NCI-H524 treated with DMSO at 0.1 percent for 48 hours (cell line): ENCODE data around the gene ZNF117.
"Not testable (repeated sequence)": the region's sequence is repeated elsewhere in the genome, so short reads cannot be mapped to it uniquely, and the experiment has no call there.

ENCODE experiments used
- DNase-seq: peaks from one replicate; lab custom pipeline; 2025; lab: John Stamatoyannopoulos, UW

ZNF117 gene

DNA sequence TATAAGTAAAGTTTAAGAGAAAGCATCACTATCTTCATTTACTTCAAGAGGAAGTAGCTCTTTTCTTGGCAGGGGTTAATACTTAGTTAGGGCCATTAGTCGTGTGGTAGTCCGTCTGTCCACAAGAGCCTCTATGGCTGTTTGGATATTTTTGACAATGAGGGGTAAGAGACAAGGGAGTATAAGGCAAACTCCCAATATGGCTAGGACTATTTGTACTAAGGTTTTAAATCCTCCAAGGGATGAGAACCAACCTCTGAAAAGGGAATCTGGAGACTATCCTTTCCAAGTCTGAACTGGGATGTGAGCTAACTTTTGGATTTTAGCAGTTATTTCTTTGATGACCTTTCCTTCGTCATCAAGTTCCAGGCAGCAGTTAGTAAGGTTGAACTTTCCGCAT, at the start of gene ZNF117:
Gene ZNF117, minus strand, starts transcription at position 101 of the 400 bp plus-strand sequence.
- no peak for DNase-seq

DNA sequence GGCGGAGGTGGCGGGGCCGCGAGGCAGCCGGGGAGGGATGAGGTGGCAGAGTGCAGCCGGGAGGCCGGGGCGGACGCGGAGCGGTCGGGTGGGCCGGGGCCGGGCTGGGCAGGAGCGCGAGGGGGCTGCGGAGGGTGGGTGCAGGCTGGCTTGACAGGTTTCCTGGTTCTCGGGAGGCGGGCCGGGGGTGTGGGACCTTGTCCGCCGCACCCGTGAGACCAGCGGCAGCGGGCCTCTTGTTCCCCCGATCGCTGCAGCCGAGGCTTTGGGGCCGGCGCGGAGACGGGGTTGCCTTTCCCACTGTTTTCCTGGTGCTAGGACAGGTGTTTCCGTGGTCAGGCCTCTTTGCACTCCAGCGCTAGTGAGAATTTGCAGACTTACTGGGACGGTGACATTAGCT, 47.9 kb upstream of the ZNF117 start:
- peak; percentile 16 for DNase-seq

- DNase-seq = peak; percentile 42
Measured at GRCh38 chr7:65037740-65038688, 47.2 kb upstream of the ZNF117 start.

- not testable (repeated sequence) for DNase-seq
Measured at GRCh38 chr7:65036526-65036925, 45.7 kb upstream of the ZNF117 start.

GRCh38 chr7:65035469-65035868, 44.6 kb upstream of the ZNF117 start:
- DNase-seq = not testable (repeated sequence)

DNA sequence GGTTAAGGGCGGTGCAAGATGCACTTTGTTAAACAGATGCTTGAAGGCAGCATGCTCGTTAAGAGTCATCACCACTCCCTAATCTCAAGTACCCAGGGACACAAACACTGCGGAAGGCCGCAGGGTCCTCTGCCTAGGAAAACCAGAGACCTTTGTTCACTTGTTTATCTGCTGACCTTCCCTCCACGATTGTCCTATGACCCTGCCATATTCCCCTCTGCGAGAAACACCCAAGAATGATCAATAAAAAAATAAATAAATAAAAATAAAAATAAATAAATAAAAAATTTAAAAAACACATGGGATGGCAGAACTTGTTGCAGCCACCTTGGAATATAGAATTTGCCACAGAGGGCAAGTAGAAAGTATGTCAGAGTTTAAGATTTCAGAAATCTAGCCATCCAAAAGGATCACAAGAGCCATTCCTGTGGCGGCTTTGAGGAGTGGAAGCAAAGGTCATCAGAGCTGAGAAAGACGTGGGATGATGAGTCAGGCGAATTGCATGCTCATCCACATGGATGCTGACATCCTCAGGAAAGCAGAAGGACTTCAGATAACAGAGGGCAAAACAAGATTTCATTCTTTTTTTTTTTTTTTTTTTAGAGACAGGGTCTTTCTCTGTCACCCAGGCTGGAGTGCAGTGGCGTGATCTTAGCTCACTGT, 43.4 kb upstream of the ZNF117 start:
- not testable (repeated sequence) for DNase-seq

DNA sequence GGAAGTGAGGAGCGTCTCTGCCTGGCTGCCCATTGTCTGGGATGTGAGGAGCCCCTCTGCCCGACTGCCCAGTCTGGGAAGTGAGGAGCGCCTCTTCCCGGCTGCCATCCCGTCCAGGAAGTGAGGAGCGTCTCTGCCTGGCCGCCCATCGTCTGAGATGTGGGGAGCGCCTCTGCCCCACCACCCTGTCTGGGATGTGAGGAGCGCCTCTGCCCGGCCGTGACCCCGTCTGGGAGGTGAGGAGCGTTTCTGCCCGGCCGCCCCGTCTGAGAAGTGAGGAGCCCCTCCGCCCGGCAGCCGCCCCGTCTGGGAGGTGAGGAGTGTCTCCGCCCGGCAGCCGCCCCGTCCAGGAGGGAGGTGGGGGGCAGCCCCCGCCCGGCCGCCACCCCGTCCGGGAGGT, 42.6 kb upstream of the ZNF117 start:
- not testable (repeated sequence) for DNase-seq

DNA sequence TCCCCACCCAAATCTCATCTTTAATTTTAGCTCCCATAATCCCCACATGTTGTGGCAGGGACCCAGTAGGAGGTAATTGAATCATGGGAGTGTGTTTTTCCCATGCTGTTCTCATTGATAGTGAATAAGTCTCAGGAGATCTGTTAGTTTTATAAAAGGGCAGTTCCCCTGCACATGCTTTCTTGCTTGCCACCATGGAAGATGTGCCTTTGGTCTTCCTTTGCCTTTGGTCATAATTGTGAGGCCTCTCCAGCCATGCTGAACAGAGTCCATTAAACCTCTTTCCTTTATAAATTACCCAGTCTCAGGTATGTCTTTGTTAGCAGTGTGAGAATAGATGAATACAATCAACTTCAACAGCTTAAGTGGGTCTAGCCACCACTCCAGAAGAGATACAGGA, 34.2 kb upstream of the ZNF117 start:
- not testable (repeated sequence) for DNase-seq

DNA sequence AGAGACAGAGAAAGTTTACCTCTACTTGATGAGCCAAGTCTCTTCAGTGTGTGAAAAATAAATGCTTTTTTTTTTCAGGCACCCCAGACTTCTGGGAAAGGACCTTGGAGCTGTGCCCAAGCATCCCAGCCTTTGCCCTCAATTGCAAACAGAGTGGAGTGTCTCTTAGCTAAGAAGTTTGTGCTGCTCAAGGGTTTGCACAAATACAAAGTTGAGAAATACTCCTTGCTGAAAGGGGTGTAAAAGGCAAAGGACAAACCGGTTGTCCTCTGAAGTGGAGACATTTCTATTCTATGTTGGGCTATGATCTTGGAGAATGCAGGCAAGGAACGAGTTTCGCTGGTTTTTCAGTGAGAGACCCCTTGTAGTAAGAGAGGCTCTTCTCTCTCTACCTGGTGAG, 30.1 kb upstream of the ZNF117 start:
- not testable (repeated sequence) for DNase-seq

- not testable (repeated sequence) for DNase-seq
Measured at GRCh38 chr7:65009881-65010280, 19.0 kb upstream of the ZNF117 start.

- not testable (repeated sequence) for DNase-seq
Measured at GRCh38 chr7:65009394-65009793, 18.6 kb upstream of the ZNF117 start.

GRCh38 chr7:65007036-65007435, 16.2 kb upstream of the ZNF117 start:
- not testable (repeated sequence) for DNase-seq

DNA sequence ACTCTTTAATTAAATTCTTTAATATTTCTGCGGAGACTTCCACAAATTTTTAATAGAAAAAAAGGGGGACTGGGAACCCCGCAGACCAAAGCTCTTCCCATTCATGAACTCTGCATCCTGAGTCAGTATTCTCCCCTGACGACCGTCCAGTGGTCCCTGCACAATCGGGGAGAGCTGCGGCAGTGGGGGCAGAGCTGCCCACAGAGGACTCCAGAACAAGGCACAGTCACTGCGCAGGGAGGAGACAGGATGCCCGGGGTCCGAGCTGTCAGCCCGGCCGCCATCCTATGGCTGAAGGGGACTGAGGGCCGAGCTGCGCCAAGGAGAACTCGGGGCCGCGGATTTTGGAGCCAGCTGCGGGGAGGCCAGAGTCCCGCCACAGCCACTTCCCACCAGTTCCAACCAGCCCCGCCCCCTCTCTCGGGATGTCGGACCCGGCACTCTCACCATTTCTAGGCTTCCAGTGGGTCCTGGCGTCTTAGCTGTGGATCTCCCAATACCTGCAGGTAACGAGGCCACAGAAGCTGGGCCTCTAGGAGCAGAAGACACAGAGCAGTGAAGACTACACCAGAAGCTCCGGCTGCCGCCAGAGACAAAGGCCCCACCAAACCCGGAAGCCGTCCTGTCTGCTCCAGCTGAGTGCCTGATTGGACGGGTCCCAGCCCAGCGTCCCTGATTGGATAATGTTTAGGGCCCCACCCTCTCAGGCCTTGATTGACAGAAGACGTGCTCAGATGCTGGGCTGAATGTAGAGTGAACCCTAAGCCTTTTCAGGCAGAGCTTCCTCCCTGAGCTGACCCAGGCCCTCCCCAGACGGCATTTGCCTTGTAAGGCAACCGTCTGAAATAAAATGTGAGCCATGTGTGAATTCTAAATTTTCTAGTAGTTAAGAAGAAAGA, 15.5 kb upstream of the ZNF117 start, which contains the start of gene ERV3-1:
Gene ERV3-1, minus strand, starts transcription at position 594 of the 899 bp plus-strand sequence. CDS start 13,661 bp downstream, outside the sequence.
- peak; percentile 71 for DNase-seq

DNA sequence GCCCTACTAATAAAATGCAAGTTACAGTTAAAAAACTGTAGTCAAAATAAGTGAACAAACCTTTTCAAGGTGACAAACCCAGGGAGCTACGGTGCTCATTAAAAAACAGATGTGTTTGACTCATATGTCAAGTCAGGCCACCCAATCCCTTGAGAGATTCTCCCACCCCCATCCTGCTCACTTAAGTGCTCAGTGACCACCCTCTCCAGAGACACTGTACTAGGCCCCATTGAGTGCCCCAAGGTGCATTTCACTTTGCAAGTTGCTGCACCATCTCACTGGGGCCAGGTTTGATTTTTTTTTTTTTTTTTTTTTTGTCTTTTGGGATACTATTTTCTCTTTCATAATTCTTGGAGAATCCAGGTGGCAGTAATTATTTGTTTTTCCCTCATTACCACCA, 13.7 kb upstream of the ZNF117 start:
- no peak for DNase-seq

GRCh38 chr7:65002972-65003585, 12.2 kb upstream of the ZNF117 start:
- DNase-seq = no peak

GRCh38 chr7:65001291-65001814, 10.5 kb upstream of the ZNF117 start:
- no peak for DNase-seq

DNA sequence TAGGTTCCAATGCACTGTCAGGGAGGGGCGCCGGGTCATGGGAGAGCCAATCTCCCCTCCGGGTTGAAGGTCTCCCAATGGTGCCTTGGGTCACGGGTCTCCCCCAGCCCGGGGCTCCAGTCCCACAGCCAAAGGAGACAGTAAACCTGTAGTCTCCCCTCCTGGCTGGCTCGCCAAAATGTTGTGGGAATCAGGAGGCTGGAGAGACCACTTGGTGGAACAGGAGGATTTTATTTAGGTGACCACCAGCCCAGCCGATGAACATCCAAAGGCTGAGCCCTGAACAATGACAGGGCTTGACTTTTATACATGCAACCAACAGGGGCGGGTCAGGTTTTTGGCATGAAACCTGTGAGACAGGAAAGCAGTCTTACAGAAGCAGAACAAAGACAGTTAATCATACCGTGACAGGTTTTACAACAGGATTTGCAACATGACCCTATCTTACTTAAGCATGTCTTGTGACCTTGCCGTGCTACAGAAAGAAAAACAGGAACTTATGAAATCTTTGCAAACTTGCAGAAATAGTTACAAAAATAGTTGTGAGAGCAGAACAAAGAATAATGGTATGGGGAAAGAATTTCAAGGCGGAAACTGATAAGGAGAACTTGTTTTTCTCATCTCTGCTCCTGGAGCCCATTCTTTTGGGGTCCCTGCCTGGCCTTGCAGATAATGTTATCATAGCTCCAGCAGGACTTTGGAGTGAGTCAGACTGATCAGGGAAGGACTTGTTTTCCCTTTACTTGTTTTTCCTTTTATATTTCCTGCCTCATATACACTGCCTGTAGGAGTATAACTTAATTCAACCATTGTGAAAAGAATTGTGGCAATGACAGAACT, 8.5 kb upstream of the ZNF117 start:
- DNase-seq = no peak

DNA sequence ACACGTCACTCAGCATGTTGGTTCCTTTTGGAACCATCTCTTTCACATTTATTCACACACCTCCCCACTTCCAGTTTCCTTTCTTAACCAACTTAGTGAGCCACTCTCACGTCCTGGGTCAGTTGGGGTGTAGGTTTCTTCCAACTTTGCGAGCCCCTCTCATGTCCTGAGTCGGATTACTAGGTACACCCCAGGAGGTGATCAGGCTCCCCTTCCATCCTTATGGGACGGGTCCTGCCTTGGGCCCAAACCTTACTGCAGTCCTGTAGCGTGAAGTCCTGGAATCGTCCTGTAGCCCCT, 8.0 kb upstream of the ZNF117 start:
- DNase-seq = no peak

DNA sequence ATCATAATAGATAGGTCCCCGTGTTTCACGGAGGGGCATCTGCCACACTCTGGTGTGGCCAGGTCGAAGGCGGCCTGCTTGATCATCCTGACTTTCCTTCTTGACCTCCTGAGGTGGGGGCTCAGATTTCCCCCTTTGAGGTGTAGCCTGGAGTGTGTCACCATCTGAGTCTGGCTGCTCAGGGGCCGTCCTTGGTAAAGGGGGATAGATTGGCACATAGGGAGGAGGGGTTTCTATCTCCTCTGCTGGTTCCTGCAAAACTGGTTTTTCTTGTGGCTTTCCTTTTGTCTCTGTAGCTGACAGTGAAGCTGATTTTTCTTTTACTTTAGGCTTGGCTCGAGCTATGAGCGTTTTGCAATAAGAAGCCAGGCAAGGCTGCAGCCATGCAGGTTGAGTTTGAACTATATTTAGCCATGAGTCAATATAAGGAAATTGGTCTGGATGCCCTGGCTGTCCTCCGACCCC, 7.1 kb upstream of the ZNF117 start:
- DNase-seq = no peak

- DNase-seq = no peak
Measured at GRCh38 chr7:64997164-64997908, 6.5 kb upstream of the ZNF117 start.
